Glutamatergic neuron (in vitro differentiated cells): Measurements from ENCODE around the gene NEK4. TPM values are rescaled to one million over a fixed set of nuclear protein-coding genes. Genes with fewer than 3 reads are reported as not detected.

ENCODE experiments used
- DNase-seq: peaks from one replicate; pipeline ENCODE4 v3.0.0; 2022
- H3K27ac Mint-ChIP-seq: one replicate; pipeline ENCODE4 v1.8.0; 2020; ENCODE audit warnings: mild to moderate bottlenecking, mixed read lengths, inconsistent platforms; ENCODE audit not compliant: unreplicated experiment
- H3K27me3 Mint-ChIP-seq: one replicate; pipeline ENCODE4 v1.8.0; 2020; ENCODE audit warnings: mild to moderate bottlenecking, moderate library complexity, mixed read lengths, inconsistent platforms; ENCODE audit not compliant: unreplicated experiment
- H3K36me3 Mint-ChIP-seq: one replicate; pipeline ENCODE4 v1.8.0; 2020; ENCODE audit warnings: mild to moderate bottlenecking, mixed read lengths, inconsistent platforms; ENCODE audit not compliant: unreplicated experiment
- H3K4me1 Mint-ChIP-seq: one replicate; pipeline ENCODE4 v1.8.0; 2020; ENCODE audit warnings: mild to moderate bottlenecking, low read depth, mixed read lengths, inconsistent platforms; ENCODE audit not compliant: unreplicated experiment
- H3K4me3 Mint-ChIP-seq: one replicate; pipeline ENCODE4 v1.8.0; 2020; ENCODE audit warnings: mild to moderate bottlenecking, mixed read lengths, inconsistent platforms; ENCODE audit not compliant: unreplicated experiment
- H3K9me3 Mint-ChIP-seq: one replicate; pipeline ENCODE4 v1.8.0; 2020; ENCODE audit warnings: mild to moderate bottlenecking, moderate library complexity, mixed read lengths, inconsistent platforms; ENCODE audit not compliant: unreplicated experiment
- CTCF ChIP-seq: fragments of 200-600 bp; sonication (generic); IDR thresholded peaks from one replicate; pipeline ENCODE4 v1.5.0; 2021; ENCODE audit not compliant: partially characterized antibody, unreplicated experiment
- total RNA-seq: library from RNA; stranded (reverse); fragmentation: NEBNext Ultra II Directional; extraction: Animal tissue kit (Norgen Biotek cat#: 25700); gene quantifications from one replicate; pipeline ENCODE4 v1.2.1, GENCODE V29; 2021; ENCODE audit not compliant: unreplicated experiment

The NEK4 gene
- total RNA-seq, 1 donor from 2014 or later: 28.5 TPM

DNA sequence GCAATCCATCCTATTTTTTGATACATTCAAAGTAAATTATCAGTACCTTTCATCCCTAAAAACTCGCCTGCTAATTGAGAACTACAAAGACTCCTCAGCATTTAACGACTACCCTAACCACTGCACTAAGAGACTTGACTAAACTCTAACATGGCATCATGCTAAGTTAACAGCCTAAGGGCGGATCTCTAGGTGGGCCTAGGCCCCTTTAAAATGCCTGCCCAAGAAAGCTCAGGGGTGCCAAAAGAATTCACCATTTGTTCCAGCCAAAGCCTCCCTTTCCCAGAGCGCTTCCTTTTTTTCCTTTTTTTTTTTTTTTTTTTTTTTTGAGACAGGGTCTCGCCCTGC, 568 bp upstream of the NEK4 start:
- H3K36me3 Mint-ChIP-seq: no peaks in the 10 kb centered on the region
- H3K4me3 Mint-ChIP-seq: peak overlapping the region; percentile 96
- no peak for DNase-seq
- TF ChIP-seq CTCF: no peak
- H3K27ac Mint-ChIP-seq: peak overlapping the region; percentile 96
- peaks cover 8% of the 10 kb centered on the region for H3K27me3 Mint-ChIP-seq
- peaks cover 4% of the 10 kb centered on the region for H3K9me3 Mint-ChIP-seq
- peaks cover 15% of the 10 kb centered on the region for H3K4me1 Mint-ChIP-seq

DNA sequence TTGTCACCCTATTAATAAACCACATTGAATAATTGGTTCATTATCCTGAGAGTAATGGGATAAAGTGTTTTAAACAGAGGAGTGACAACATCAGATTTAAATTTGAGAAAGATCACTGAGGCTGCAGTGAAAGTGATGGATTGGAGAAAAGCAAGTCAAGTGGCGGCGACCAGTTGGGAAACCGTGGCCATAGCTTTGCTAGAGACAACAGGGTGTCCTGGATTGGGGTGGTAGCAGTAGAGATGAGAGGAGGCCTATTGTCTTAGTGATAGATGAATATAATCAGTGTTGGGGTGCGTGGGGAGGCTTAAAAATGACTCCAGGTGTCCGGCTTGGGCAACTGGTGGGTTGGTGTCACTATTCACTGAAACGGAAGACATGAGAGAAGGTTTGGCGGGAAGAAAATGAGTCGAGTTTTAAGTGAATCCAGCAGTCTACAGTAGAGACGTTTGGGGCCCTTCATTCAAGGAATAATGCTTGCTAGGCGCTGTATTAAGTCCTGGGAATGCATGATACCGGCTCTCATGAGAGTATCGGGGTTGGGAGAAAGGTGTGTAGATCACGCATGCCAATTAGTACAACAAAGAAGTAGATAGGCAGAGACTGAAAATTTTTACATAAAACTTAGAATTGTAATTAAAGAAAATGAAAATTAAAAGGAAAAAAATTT, 819 bp downstream of the NEK4 start:
- peak overlapping the region; percentile 96 for H3K4me3 Mint-ChIP-seq
- H3K9me3 Mint-ChIP-seq: peaks cover 4% of the 10 kb centered on the region
- peaks cover 8% of the 10 kb centered on the region for H3K27me3 Mint-ChIP-seq
- peak overlapping the region; percentile 24 for H3K27ac Mint-ChIP-seq
- no peaks in the 10 kb centered on the region for H3K36me3 Mint-ChIP-seq
- peaks cover 15% of the 10 kb centered on the region for H3K4me1 Mint-ChIP-seq
- TF ChIP-seq CTCF: no peak
- DNase-seq: no peak

- Mint-ChIP-seq H3K9me3 (no peaks in the 10 kb centered on the region), H3K4me3 (no peak overlapping the region), H3K27ac (no peak overlapping the region), H3K36me3 (no peaks in the 10 kb centered on the region), H3K27me3 (no peaks in the 10 kb centered on the region), H3K4me1 (no peaks in the 10 kb centered on the region)
- TF ChIP-seq CTCF: no peak
- no peak for DNase-seq
These were observed 7.3 kb downstream of the NEK4 start for GRCh38 chr3:52763466-52763865.

GRCh38 chr3:52756141-52756540, 14.6 kb downstream of the NEK4 start:
- Mint-ChIP-seq H3K4me3 (no peak overlapping the region), H3K4me1 (no peaks in the 10 kb centered on the region), H3K36me3 (no peaks in the 10 kb centered on the region), H3K27ac (no peak overlapping the region), H3K27me3 (no peaks in the 10 kb centered on the region), H3K9me3 (no peaks in the 10 kb centered on the region)
- no peak for DNase-seq
- no peak for TF ChIP-seq CTCF

- no peaks in the 10 kb centered on the region for H3K36me3 Mint-ChIP-seq
- DNase-seq: no peak
These were observed 16.4 kb downstream of the NEK4 start for GRCh38 chr3:52754373-52754772.

More at GRCh38 chr3:52754373-52754772, 16.4 kb downstream of the NEK4 start:
- TF ChIP-seq CTCF: no peak
- Mint-ChIP-seq H3K4me3 (no peak overlapping the region), H3K27ac (no peak overlapping the region), H3K4me1 (no peaks in the 10 kb centered on the region), H3K27me3 (no peaks in the 10 kb centered on the region), H3K9me3 (no peaks in the 10 kb centered on the region)
